NCI-H2107 treated with DMSO at 0.1 percent for 48 hours (cell line): ENCODE data around the gene CCSER2.
"Not testable (repeated sequence)": the region's sequence is repeated elsewhere in the genome, so short reads cannot be mapped to it uniquely, and the experiment has no call there.

ENCODE experiments used
- DNase-seq: peaks from one replicate; lab custom pipeline; 2025; ENCODE audit not compliant: unreplicated experiment; lab: John Stamatoyannopoulos, UW

The CCSER2 gene

DNA sequence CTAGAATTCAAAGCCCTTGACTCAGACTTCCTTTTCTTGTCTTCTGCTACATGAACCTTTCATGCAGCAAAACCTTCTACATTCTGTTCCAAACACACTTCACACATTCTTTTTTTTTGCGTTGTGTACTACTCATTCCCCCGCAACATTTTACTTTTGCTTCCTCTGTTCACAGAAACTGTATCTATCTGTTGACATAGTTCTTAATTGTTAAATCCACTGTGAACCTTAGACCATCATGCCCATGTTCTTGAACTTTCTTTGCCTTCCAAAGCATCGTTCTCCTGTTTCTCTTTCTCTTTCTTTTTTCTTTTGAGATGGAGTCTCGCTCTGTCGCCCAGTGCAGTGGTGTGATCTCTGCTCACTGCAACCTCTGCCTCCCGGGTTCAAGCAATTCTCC lies 14.2 kb downstream of the CCSER2 start:
- no peak for DNase-seq

DNA sequence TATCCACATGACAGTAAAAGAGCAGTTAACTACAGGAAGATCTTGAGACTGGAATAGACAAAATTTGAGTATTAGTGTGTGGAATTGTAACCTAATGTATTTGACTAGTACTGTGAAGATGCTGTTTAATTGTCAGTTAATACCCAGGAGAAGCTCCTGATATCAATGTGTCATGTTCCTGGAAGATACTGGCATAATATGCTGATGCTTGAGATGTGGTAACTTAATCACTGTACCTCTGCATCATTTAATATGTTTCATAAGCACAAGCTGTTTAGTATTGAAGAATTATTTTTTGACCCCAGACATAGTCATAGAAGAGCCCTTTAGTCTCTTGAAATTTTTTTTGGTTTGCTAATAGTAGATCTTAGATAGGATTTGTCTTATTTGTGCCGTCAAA lies 15.4 kb downstream of the CCSER2 start:
- no peak for DNase-seq

DNA sequence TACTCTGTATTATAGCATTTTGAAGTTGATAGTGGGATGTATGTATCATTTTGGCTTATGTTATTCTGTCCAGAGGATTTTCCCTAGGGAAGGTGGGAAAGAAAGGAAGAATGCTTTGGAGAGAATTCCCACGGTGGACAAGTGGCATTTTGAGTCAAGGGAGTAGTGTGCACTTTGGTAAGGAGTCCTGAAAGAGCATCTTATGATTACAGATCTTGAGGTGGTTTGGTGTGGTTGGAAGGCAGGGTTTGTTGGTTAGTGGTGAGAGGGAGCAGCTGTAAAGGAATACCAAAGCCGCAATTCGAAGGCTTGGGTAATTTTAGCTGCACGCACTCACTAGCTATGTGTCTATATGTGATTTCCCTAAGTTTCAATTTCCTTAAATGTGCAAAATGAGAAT lies 16.1 kb downstream of the CCSER2 start:
- DNase-seq, result no peak

DNA sequence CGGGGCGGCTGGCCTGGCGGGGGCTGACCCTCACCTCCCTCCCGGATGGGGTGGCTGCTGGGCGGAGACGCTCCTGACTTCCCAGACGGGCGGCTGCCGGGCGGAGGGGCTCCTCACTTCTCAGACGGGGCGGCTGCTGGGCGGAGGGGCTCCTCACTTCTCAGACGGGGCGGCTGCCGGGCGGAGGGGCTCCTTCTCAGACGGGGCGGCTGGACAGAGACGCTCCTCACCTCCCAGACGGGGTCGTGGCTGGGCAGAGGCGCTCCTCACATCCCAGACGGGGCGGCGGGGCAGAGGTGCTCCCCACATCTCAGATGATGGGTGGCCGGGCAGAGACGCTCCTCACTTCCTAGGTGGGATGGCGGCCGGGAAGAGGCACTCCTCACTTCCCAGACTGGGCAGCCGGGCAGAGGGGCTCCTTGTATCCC lies 19.2 kb downstream of the CCSER2 start:
- DNase-seq, result not testable (repeated sequence)

DNA sequence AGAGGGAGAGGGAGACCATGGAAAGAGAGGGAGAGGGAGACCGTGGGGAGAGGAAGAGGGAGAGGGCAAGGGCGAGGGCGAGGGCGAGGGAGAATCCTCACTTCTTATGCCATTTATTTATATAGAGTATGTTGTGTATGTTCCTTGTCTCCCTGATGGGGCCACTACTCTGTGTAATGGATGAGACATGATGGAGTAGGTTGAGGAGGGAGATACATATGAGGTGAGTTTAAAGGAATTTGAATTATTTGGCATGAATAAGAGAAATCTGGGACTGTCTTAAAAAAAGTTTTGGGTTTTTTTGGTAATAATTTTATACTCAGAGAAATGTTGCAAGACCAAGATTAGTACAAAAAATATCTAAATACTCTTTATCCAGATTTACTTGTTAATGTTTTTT lies 20.1 kb downstream of the CCSER2 start:
- no peak for DNase-seq

DNA sequence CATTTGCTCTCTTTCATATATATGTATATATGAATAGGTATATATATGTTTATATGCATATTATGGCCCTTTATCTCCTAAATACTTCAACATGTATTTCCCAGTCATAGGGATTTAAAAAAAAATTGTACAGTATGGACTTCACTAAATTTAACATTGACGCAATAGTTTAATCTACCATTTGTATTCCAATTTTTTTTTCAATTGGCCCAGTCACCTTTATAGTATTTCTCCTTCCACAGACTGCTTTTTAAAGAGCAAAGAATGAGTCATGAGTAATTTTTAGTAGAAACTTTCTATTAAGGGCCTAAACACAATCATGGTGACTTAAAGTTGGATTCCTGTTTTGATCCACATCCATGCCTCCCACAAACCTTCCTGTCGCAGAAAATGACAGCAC lies 20.5 kb downstream of the CCSER2 start:
- DNase-seq, result no peak

DNA sequence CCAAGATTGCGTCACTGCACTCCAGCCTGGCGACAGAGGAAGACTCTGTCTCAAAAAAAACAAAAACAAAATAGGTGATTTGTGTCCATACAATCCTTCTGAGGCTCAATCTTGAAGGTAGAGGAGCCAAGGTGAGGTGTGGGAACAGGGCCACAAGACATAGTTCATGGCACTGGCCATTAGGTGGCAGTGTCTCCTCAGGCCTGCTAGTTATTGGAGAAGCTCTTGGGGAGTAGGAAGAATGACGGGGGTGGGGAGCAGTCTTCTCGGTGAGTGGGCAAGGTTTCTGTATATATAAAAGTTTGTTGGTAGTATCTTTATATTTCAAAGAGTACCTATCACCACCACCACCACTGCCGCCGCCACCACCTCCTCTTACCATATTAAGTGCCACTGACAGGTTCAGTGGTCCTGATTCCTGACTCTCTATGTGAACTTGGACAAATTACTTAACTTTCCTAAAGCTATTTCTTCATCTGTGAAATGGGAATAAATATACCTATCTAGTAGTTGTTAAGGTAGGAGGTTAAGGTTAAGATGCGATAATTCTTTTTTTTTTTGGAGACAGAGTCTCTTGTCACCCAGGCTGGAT lies 24.0 kb downstream of the CCSER2 start:
- no peak for DNase-seq

DNA sequence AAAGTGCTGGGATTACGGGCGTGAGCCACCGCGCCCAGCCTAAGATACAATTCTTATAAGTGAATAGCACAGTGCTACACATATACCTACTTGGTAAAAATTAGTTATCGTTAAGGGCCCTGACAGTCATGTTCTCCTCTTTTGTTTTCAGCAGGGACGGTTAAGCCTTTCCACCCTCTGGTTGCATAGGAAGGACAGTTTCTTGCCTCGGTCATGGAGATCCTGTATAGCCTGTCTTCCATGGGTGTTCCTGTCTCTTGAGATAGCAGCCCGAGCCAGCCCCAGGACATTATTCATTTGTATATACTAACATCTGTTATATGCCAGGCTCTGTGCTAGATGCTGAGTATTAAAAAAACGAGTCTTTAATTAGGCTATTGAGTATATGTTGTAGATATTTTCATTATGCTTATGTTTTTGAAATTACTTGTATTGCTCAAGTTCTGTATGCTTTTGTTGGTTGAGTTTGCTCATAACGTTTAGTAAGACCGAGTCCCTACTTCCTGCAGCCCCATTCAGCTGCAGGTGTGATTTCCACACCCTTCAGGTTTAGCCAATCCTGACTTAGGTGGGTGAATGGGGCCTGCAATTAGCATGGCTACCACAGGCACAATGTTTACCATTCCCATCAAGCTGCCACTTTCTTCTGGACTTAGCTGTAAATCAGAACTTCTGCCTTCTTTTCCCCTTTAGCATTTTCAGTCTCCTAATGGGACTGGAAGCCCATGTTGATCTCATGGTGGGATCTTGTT lies 24.8 kb downstream of the CCSER2 start:
- DNase-seq, result peak; percentile 29

DNA sequence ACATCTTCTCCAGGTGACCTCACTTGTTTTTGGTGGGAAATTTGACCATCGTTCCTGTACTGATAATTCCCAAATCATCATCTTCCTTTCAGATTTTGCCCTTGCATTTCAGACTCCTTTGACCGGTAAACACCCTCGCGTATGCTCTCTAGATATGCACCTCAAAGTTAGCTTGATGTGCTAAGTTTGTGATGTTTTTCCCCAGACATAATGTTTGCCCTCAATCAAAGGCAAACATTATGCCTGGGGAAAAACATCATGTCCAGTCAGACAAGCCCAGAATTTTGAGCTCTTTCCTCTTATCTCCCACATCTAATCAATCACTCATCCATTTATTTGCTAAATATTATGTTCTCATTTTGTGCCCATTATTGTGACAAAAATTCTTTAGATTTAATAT lies 26.2 kb downstream of the CCSER2 start:
- no peak for DNase-seq

DNA sequence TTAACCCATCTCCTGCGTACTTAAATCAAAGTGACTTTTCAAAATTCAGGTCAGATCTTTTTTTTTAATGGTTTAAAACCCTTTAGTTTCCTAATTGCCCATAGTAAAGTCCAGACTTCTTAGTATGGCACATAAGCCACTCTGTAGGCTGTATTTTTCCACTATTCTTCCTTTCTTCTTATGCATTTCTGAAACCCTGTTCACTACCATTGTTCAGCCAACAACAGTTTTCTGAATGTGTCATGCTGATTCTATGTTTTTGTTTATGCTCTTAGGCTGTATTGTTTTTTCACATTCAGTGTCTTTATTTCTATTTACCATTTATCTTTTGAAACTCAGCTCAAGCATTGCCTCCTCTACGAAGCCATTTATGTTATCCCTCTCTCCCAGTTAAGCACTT lies 26.7 kb downstream of the CCSER2 start:
- DNase-seq, result no peak

DNA sequence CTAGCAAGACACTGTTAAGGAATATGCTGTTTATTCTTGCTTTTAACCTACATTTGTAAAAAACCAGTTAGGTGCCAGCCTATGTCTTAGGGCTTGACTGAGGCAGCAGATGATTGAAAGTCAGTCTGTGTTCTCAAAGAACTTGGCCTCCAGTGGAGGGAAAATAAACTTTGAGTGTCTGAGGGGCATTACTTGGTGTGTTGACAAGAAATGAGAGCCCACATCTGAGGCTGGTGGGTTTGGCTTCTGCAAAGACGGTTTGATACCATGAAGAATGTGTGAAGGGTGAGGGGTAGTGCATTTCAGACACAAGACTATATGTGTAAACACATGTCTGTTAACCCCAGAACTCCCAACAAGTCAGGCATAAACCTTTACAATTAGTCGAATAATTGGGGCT lies 28.5 kb downstream of the CCSER2 start:
- DNase-seq, result no peak

DNA sequence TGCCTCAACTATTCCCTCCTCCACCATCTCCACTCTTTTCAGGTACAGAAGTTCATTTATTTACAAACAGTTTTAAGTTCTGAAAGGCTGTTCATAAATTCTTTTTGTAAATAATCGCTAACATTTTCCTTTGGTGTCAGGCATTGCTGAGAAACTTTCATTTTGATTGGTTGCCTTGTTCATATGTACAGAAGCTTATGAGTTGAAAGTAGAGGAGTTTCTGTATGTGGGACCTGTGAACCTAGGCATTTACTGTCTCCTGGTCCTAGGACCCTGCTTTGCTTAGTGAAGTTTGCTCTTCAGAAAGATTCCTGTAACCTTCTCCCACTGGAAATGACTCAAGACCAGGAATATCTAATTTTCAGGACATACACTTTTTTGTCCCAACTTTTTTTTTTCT lies 30.4 kb downstream of the CCSER2 start:
- DNase-seq, result no peak

DNA sequence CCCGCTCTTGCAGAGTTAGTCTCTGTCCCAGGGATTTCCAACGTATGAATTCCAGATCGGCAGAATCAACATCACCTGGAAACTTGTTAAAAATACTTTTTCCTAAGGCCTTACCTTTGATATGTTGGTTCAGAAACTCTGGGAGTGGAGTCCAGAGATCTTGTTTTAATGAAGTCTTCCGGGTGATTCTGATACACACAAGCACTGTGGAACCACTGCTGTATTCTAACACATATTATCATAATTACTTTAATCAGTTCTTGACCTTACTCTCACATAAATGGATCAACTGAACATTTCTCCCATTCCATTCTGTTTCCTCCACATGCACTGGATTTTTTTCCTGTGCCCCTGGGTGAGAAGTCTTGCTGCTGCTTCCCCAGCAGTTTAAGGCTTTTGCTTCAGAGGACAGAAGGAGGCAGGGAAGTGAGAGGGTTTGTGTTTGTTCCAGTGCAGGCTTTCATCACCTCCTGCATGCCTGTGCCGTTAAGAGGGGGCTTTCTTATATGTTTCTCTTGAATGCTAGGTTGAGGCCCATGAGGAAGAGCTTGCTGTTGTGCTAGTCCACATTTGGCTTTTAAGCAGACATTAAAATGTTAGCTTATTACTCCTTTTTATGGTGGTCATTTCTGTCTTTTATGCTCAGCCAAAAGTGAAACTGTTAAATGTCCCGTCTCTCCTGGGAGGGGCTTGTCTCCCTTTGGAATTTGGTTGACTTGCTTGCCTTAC lies 32.4 kb downstream of the CCSER2 start:
- no peak for DNase-seq

DNA sequence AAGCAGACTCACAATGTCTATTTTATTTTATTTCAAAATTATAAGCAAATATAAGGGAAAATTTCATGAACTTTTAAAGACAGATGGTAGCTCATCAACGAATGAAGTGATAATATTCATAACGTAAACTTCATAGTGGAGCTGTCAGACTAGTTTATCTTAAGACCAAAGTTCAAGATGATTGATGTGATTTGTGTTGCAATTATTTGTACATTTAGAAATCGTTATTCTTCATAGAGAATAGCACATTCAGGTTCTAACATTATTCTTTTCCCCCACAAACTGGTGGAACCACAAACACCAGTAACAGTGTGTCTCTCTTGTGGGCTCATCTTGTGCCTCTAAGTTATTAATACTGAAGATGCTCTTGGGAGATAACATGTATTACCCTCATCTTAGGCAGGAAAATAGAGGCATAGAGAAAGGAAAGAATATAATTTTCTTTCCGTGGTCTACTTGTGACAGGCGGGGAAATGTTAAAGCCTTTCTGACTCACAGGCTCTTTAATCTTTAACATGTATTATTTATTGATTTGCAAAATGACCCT lies 37.0 kb downstream of the CCSER2 start:
- no peak for DNase-seq

DNA sequence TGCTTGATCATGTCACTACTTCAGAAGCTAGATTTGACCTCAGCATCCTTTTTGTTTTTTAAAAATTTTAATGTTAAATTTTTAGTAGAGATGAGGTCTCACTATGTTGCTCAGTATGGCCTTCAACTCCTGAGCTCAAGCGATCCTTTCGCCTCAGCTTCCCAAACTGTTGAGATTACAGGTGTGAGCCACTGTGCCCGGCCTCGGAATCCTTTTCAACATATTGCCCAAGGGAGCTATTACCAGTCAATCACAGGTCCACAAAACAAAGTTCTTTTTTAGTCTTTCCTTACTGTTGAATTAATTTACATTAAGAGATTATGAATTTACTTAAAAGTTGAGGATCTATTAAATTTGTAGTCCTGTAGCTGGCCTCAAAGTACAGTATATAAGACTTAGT lies 37.7 kb downstream of the CCSER2 start:
- no peak for DNase-seq

DNA sequence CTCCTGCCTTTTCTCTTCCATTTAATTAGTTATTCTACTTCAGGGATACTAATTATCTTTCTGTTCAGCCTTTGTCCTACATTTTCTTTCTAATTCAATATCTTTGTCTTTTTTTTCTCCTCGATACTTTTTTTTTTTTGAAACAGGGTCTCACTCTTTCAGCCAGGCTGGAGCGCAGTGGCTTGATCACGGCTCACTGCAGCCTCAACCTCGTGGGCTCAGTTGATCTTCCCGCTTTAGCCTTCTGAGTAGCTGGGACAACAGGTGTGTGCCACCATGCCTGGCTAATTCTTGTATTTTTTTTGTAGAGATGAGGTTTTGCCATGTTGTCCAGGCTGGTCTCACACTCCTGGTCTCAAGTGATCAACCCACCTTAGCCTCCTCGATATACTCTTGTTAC lies 38.9 kb downstream of the CCSER2 start:
- no peak for DNase-seq

DNA sequence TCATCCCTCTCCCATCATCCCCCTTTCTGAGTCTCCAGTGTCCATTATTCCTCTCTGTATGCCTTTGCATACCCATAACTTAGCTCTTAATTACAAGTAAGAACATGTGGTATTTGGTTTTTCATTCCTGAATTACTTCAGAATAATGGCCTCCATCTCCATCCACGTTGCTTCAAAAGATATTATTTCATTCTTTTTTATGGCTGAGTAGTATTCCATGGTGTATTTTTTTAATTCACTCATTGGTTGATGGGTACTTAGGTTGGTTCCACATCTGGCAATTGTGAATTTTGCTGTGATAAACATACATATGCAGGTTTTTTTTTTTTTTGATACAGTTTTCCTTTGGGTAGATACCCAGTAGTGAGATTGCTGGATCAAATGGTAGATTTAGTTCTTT lies 40.4 kb downstream of the CCSER2 start:
- DNase-seq, result no peak

DNA sequence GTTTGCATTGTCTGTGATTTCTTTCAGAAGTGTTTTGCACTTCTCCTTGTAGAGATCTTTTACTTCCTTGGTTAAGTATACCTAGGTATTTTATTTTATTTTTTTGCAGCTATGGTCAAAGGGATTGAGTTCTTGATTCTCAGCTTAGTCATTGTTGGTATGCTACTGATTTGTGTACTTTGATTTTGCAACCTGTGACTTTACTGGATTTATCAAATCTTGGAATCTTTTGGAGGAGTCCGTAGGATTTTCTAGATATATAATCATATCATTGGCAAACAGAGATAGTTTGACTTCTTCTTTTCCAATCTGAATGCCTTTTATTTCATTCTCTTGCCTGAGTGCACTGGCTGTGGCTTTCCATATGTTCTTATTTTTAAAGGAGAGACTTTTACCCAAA lies 41.9 kb downstream of the CCSER2 start:
- DNase-seq, result no peak

DNA sequence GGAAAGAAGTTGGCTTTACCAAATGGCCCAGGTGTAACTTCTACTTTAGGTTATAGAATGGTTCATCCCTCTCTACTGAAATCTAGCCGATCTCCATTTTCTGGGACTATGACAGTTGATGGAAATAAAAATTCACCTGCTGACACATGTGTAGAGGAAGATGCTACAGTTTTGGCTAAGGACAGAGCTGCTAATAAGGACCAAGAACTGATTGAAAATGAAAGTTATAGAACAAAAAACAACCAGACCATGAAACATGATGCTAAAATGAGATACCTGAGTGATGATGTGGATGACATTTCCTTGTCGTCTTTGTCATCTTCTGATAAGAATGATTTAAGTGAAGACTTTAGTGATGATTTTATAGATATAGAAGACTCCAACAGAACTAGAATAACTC lies 43.6 kb downstream of the CCSER2 start:
- no peak for DNase-seq

DNA sequence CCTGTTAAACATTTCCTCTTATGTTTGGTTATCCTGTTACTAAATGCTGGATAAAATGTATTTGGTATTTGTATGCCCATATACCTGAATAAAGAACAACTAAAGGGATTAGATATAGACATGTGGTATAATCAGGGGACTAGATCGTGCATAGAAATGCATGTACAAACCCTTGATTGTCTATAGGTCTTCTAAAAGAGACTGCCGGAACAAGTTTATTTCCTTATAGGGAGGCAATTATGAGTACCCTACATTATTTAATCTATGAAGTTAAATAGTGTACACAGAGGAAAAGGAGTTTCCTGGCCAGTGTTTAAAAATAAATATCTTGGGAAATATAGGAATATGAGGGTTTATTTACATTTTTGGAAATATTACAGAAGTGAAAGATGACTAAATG lies 44.6 kb downstream of the CCSER2 start:
- DNase-seq, result no peak

DNA sequence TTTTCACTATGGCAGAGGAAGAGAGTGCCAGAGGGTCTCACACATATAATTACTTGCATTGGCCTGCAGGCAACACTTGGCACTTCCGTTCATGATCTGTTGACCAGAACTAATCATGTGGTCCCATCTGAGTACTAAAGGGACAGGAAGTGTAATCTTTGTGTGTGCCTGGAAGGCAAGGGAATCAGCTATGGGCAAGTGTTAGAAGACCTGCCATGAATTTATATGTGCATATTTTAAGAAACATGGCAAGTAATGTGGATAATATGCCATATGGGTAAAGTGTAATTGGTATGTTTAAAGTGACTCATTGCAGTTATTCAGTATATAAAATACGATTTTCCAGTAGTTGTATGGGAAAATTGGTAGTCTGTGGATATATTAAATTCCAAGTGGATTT lies 46.1 kb downstream of the CCSER2 start:
- DNase-seq, result no peak

DNA sequence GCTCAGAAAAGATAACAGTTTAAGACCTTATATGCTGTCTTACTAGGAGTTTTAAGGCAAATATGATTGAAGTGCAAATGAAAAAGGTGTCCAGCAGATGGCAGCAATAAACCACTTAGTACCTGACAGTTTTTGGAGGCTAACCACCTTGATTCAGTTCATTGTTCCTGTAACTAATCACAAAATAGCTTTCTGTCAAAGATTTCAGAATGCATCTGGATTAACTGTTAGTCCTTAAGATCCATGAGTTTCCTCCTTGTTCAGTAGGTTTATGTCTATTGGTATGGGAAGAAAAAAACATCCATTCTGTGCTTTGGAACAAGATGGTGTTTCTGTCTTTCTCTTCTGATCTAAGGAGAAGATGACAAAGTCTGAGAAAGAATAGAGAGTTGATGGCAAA lies 46.6 kb downstream of the CCSER2 start:
- DNase-seq, result peak; percentile 5
